ENCODE measurements around the gene SLC27A1. TPM values are rescaled to one million over a fixed set of nuclear protein-coding genes. Genes with fewer than 3 reads are reported as not detected.

The SLC27A1 gene
- total and polyA plus RNA-seq, 2 experiments from 2014 or later: 8.6 to 8.7 TPM

- Histone ChIP-seq H3K9me2 (replicated peaks; ENCODE audit: insufficient read depth) (no peaks in the 10 kb centered on the region), H3K4me2 (no peak overlapping the region), H4K20me1 (ENCODE audit: insufficient read depth, poor library complexity, severe bottlenecking) (no peaks in the 10 kb centered on the region), H3K79me2 (no peaks in the 10 kb centered on the region), H3K4me3 (no peak overlapping the region), H3K27me3 (peaks cover 29% of the 10 kb centered on the region), H3K27ac (no peak overlapping the region), H3K9me3 (ENCODE audit: low read depth) (no peaks in the 10 kb centered on the region), H3K36me3 (replicated peaks; ENCODE audit: insufficient read depth, low read depth) (no peaks in the 10 kb centered on the region), H3K4me1 (ENCODE audit: insufficient read depth) (no peaks in the 10 kb centered on the region), H2AFZ (no peak overlapping the region)
- DNase-seq (ENCODE audit: low spot score): no peak
- no peak for TF ChIP-seq EZH2phosphoT487 (IDR thresholded peaks at IDR 0.05; ENCODE audit: low read depth, severe bottlenecking, unreplicated experiment)
- TF ChIP-seq CTCF (IDR thresholded peaks at IDR 0.05; ENCODE audit: poor library complexity): no peak
- TF ChIP-seq EZH2 (IDR thresholded peaks at IDR 0.05; ENCODE audit: borderline replicate concordance): no peak
- WGBS (ENCODE audit: low lambda C conversion rate, missing lambda C conversion rate): 49% methylated on average over 6 of the region's 6 CpGs
Measured at GRCh38 chr19:17457616-17458015, 12.7 kb upstream of the SLC27A1 start.

- Histone ChIP-seq H3K27ac (no peak overlapping the region), H3K9me2 (replicated peaks; ENCODE audit: insufficient read depth) (no peaks in the 10 kb centered on the region), H2AFZ (no peak overlapping the region), H3K4me2 (no peak overlapping the region), H3K4me1 (ENCODE audit: insufficient read depth) (no peaks in the 10 kb centered on the region), H3K4me3 (no peak overlapping the region), H3K36me3 (replicated peaks; ENCODE audit: insufficient read depth, low read depth) (no peaks in the 10 kb centered on the region), H4K20me1 (ENCODE audit: insufficient read depth, poor library complexity, severe bottlenecking) (no peaks in the 10 kb centered on the region), H3K79me2 (no peaks in the 10 kb centered on the region), H3K27me3 (peaks cover 29% of the 10 kb centered on the region), H3K9me3 (ENCODE audit: low read depth) (no peaks in the 10 kb centered on the region)
- no peak for DNase-seq (ENCODE audit: low spot score)
- WGBS (ENCODE audit: low lambda C conversion rate, missing lambda C conversion rate): 83% methylated on average over 3 of the region's 3 CpGs
- no peak for TF ChIP-seq EZH2phosphoT487 (IDR thresholded peaks at IDR 0.05; ENCODE audit: low read depth, severe bottlenecking, unreplicated experiment)
- TF ChIP-seq EZH2 (IDR thresholded peaks at IDR 0.05; ENCODE audit: borderline replicate concordance): no peak
- TF ChIP-seq CTCF (IDR thresholded peaks at IDR 0.05; ENCODE audit: poor library complexity): no peak
Measured at GRCh38 chr19:17458970-17459369, 11.4 kb upstream of the SLC27A1 start.

GRCh38 chr19:17460372-17461230, 9.7 kb upstream of the SLC27A1 start, which contains the start of gene NXNL1:
NXNL1 (minus strand) TSS chr19:17460926; CDS start chr19:17460869, 57 bp downstream.
- Histone ChIP-seq H3K27ac (no peak within 1 kb of the TSS), H3K9me2 (replicated peaks; ENCODE audit: insufficient read depth) (no peaks in the 10 kb centered on the region), H3K4me2 (no peak within 1 kb of the TSS), H3K79me2 (no peaks in the 10 kb centered on the region), H4K20me1 (ENCODE audit: insufficient read depth, poor library complexity, severe bottlenecking) (no peaks in the 10 kb centered on the region), H2AFZ (no peak within 1 kb of the TSS), H3K9me3 (ENCODE audit: low read depth) (no peaks in the 10 kb centered on the region), H3K4me1 (ENCODE audit: insufficient read depth) (no peaks in the 10 kb centered on the region), H3K4me3 (no peak within 1 kb of the TSS), H3K36me3 (replicated peaks; ENCODE audit: insufficient read depth, low read depth) (no peaks in the 10 kb centered on the region), H3K27me3 (peaks cover 17% of the 10 kb centered on the region)
- no peak for DNase-seq (ENCODE audit: low spot score)
- TF ChIP-seq EZH2phosphoT487 (IDR thresholded peaks at IDR 0.05; ENCODE audit: low read depth, severe bottlenecking, unreplicated experiment) (no peak), CTCF (IDR thresholded peaks at IDR 0.05; ENCODE audit: poor library complexity) (no peak), EZH2 (IDR thresholded peaks at IDR 0.05; ENCODE audit: borderline replicate concordance) (no peak)
- WGBS (ENCODE audit: low lambda C conversion rate, missing lambda C conversion rate): 86% methylated on average over 26 of the region's 26 CpGs
